ENCODE data around the gene SMAD1.
A peak's percentile ranks its signal among the peaks of the same experiment; 100 is the strongest.

SMAD1 gene

DNA sequence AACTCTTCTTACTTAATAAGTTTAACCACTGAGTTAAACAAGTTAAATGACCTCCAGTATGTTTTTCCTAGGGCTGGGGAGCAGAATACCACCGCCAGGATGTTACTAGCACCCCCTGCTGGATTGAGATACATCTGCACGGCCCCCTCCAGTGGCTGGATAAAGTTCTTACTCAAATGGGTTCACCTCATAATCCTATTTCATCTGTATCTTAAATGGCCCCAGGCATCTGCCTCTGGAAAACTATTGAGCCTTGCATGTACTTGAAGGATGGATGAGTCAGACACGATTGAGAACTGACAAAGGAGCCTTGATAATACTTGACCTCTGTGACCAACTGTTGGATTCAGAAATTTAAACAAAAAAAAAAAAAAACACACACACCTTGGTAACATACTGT lies 76.1 kb downstream of the SMAD1 start:
- Histone ChIP-seq H3K4me1 (ENCODE audit: low read length) (peaks cover 7% of the 10 kb centered on the region), H4K20me1 (ENCODE audit: insufficient read depth, low read length) (no peaks in the 10 kb centered on the region), H3K27ac (ENCODE audit: low read length) (no peak overlapping the region), H3K9ac (ENCODE audit: low read length) (no peak overlapping the region), H3K9me2 (replicated peaks; ENCODE audit: insufficient read depth, low read length) (no peaks in the 10 kb centered on the region), H3K4me3 (ENCODE audit: low read length) (no peak overlapping the region), H3K79me2 (ENCODE audit: low read length) (no peaks in the 10 kb centered on the region), H3K36me3 (replicated peaks; ENCODE audit: insufficient read depth, low read length) (no peaks in the 10 kb centered on the region), H3K27me3 (replicated peaks; ENCODE audit: insufficient read depth, low read length) (no peaks in the 10 kb centered on the region), H3F3A (ENCODE audit: insufficient read depth, low read length) (peaks cover 2% of the 10 kb centered on the region), H2AFZ (ENCODE audit: low read length) (no peak overlapping the region), H3K4me2 (ENCODE audit: low read depth, low read length) (no peak overlapping the region), H3K9me3 (replicated peaks; ENCODE audit: insufficient read depth, low read length) (no peaks in the 10 kb centered on the region)
- TF ChIP-seq CTCF (IDR thresholded peaks at IDR 0.05; ENCODE audit: low read length) (peak; percentile 96), EZH2phosphoT487 (IDR thresholded peaks at IDR 0.05; ENCODE audit: low read length) (no peak), EZH2 (optimal IDR thresholded peaks at IDR 0.05; ENCODE audit: low read depth, low read length) (no peak)
- peak; percentile 77 for DNase-seq

- H3K4me1 ChIP-seq (ENCODE audit: low read length) = peaks cover 7% of the 10 kb centered on the region
- DNase-seq = no peak
- H3K4me2 ChIP-seq (ENCODE audit: low read depth, low read length) = no peak overlapping the region
- no peak for TF ChIP-seq CTCF (IDR thresholded peaks at IDR 0.05; ENCODE audit: low read length)
- no peak for TF ChIP-seq EZH2 (optimal IDR thresholded peaks at IDR 0.05; ENCODE audit: low read depth, low read length)
- no peak for TF ChIP-seq EZH2phosphoT487 (IDR thresholded peaks at IDR 0.05; ENCODE audit: low read length)
- H3K9ac ChIP-seq (ENCODE audit: low read length) = no peak overlapping the region
- H3K79me2 ChIP-seq (ENCODE audit: low read length) = no peaks in the 10 kb centered on the region
- no peak overlapping the region for H3K27ac ChIP-seq (ENCODE audit: low read length)
- no peaks in the 10 kb centered on the region for H3K27me3 ChIP-seq (replicated peaks; ENCODE audit: insufficient read depth, low read length)
- H3K36me3 ChIP-seq (replicated peaks; ENCODE audit: insufficient read depth, low read length) = no peaks in the 10 kb centered on the region
- no peaks in the 10 kb centered on the region for H3K9me3 ChIP-seq (replicated peaks; ENCODE audit: insufficient read depth, low read length)
- no peak overlapping the region for H3K4me3 ChIP-seq (ENCODE audit: low read length)
- H3K9me2 ChIP-seq (replicated peaks; ENCODE audit: insufficient read depth, low read length) = no peaks in the 10 kb centered on the region
- no peak overlapping the region for H2AFZ ChIP-seq (ENCODE audit: low read length)
- no peaks in the 10 kb centered on the region for H4K20me1 ChIP-seq (ENCODE audit: insufficient read depth, low read length)
- no peaks in the 10 kb centered on the region for H3F3A ChIP-seq (ENCODE audit: insufficient read depth, low read length)
Observed at GRCh38 chr4:145563293-145563985, 81.8 kb downstream of the SMAD1 start.

DNA sequence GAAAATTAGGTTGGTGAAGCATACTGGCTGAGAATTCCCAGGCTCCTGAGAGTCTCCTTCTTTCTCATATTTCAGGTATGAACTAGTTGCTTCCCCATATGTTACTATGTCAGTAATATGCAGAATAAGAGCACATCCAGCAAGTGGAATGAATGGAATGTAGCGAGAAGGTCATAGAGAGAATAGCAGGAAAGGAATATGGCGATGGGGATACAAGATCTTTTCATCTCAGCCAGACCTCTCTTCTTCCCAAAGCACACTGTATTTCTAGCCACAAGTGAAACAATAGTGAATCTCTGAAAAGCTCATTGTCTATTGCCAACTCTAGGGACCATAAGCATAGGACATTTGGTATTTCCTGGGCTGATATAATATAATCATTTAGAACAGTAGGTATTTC lies 82.9 kb downstream of the SMAD1 start:
- Histone ChIP-seq H4K20me1 (ENCODE audit: insufficient read depth, low read length) (no peaks in the 10 kb centered on the region), H2AFZ (ENCODE audit: low read length) (no peak overlapping the region), H3K4me3 (ENCODE audit: low read length) (no peak overlapping the region), H3K79me2 (ENCODE audit: low read length) (no peaks in the 10 kb centered on the region), H3K9me3 (replicated peaks; ENCODE audit: insufficient read depth, low read length) (no peaks in the 10 kb centered on the region), H3K36me3 (replicated peaks; ENCODE audit: insufficient read depth, low read length) (no peaks in the 10 kb centered on the region), H3K9me2 (replicated peaks; ENCODE audit: insufficient read depth, low read length) (no peaks in the 10 kb centered on the region), H3K4me1 (ENCODE audit: low read length) (peaks cover 7% of the 10 kb centered on the region), H3K27me3 (replicated peaks; ENCODE audit: insufficient read depth, low read length) (no peaks in the 10 kb centered on the region), H3F3A (ENCODE audit: insufficient read depth, low read length) (no peaks in the 10 kb centered on the region), H3K4me2 (ENCODE audit: low read depth, low read length) (no peak overlapping the region), H3K9ac (ENCODE audit: low read length) (no peak overlapping the region), H3K27ac (ENCODE audit: low read length) (no peak overlapping the region)
- DNase-seq = no peak
- TF ChIP-seq CTCF (IDR thresholded peaks at IDR 0.05; ENCODE audit: low read length) = no peak
- TF ChIP-seq EZH2phosphoT487 (IDR thresholded peaks at IDR 0.05; ENCODE audit: low read length) = no peak
- TF ChIP-seq EZH2 (optimal IDR thresholded peaks at IDR 0.05; ENCODE audit: low read depth, low read length) = no peak

Data from MM.1S (cell line).